Measurements from ENCODE around the gene RND3.

Gene RND3, protein sequence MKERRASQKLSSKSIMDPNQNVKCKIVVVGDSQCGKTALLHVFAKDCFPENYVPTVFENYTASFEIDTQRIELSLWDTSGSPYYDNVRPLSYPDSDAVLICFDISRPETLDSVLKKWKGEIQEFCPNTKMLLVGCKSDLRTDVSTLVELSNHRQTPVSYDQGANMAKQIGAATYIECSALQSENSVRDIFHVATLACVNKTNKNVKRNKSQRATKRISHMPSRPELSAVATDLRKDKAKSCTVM

DNA sequence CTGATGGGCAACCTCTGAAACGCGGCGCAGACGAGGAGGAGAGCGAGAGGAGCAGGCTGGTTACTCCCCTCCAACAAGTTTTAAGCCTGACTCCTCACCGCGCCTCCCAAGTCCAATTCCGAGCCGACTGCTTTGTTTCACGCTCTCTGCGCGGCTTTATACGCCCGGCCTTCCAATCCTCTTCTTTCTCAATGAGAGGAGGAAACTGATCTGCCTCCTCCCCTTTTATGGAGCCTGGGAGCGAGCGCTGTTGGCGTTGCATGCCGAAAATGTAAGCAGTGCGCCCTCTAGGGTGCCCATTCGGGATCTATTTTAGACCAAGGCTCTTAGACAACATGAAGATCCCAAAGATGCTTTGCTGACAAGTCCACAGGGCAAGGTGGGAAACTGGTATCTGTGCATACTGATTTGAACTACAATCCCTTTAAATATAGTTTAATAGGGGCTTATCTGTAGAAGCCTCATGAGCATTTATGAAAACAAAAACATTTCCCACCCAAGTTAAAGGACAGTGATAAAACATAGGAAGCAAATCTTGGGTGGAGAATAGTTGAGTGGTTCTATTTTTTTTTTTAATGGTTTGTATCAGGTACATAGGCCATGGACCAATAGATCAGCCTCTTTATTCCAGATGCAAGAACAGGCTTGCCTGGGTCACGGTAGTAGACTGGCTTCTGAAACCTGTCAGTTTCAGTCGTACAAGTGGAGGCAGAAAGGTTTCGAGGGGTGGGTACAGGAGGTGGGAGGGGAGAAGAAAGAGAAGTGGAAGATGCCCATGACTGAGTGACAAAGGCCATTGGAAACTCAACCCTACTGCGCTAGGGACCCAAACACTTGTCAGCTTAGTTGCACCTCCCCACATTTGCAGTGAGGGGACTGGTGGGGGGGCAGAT is at the start of gene RND3:
RND3 (minus strand) TSS at position 131 of the 893 bp plus-strand sequence. CDS start 250 bp downstream, outside the sequence.
- DNase-seq (ENCODE audit: low read depth) = no peak

DNA sequence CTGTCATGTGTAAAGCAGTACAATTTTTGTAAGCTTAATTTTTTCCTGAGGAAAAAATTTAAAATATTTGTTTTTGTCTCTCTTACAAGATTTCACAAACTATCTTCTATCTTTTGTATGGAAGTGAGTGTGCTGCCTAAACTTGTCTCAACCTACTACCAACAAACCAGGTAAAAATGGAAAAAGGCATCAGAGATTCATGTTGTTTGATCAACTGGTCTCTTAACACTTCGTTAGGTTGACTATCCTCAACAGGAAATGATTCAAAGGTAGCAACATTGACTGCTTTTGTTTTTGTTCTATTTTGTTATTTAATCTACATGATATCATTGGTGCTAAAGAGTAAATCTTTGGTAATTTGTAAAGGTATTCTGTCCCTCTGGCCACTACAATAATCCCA is 47.7 kb upstream of the RND3 start:
- DNase-seq (ENCODE audit: low read depth) = no peak

DNA sequence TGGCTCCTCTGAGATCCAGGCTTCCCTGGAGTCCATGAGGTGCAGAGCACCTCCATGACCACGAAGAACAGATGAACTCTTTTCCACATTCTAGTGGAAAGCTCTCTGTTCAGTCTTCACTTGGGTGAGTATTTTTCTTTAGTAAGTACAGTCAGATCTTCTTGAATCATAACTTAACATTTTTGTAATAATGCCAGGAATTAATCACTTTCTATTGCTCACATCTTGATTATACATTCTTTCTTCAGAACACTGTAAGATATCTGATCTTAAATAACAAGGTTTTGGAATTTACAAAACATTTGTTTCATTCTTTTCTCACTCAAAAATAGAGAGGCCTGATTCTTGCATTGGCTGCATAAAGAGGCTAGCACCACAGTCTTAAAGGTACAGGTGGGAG is 45.4 kb upstream of the RND3 start:
- no peak for DNase-seq (ENCODE audit: low read depth)

DNA sequence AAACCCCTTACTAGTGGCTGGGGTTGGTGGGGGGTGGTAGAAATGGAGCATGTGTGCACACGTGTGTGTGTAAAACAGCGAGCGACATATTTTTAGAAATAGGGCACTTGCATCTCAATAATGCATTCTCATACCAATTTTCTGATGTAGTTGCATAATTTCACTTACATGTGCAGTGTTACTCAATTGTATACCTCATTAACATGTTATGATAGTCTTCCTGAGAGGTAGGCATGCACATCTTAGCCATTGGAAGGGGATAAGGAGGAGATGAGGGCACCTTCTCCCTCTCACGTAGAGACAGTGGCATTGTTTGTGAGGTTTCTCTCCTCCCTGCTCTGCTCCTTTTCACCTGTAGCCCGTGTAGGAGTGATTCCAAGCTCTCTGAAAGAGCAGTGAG is 44.6 kb upstream of the RND3 start:
- DNase-seq (ENCODE audit: low read depth) = no peak

DNA sequence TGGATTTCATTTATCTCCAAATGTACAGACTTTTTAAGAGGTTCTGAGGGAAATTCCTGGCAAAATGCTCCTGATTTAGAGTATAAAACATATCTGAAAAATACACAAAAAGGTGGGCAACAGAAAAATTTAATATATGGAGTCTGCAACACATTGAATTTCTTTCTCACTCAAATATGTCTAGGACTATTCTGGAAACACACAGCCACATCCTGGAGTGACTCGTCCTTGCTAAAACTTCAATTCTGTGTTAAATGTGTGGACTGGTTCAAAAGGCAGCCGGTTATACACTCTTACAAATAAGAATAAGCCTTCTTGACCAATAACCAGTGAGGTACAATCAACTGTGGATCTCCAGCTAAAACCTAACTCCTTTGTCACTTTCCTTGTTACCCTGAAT is 44.1 kb upstream of the RND3 start:
- DNase-seq (ENCODE audit: low read depth) = no peak

DNA sequence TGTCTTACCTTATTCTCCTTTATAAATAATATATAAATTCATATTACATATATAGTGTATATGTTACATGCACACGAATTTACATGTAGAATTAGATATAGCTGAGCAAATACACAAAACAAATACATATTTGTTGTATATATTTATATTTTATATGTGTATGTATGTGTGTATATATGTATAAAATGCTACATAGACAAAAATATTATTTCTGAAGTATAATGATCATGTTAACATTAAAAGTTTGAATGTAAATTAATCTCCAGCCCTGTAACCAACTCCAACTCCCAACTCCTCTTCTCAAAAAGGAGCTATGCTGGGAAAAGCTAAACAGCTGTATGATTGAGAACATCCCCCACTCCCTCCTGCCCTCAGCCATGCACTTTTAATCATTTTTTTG is 42.7 kb upstream of the RND3 start:
- DNase-seq (ENCODE audit: low read depth) = no peak

DNA sequence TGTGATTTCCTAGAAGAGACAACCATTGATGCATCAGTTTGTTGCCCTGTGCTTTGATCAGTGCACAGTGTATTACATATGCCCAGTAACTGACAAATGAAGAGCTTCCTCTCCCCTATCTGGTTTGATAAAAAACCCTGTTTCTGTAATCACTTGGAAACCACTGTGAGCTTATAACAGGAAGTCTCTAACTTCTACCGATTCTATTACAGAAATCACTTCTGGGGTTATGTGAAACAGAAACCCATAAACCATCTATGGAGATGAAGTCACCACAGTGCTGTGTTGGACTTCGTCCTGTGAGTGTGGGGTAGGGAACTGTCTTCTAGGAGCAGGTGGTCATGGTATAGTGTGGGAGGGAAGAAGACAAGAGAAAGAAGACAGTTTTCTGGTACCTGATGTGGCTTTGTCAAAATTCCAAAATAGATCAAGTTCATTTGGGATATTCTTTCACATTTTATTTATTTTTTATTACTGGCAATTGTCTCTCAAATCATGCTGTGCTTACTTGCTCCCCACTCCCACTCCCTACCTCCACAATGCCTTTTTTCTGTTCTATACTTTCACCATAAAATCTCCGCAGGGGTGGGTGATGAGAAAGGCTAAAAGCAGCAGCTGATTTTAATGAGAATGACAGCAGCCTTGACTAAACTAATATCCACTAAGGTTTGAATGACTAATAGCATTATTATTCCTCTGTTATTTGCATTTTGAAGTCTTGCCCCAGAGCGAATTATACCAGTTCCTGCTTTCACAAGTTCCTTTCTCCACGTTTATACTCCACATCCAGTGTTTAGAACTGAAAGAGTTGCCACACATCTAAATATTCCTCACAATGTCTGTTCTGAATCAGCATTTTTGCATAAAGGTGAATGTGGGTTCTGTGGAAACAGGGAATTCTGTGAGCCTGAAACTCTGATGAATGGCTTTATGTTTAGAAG is 41.7 kb upstream of the RND3 start:
- DNase-seq (ENCODE audit: low read depth) = no peak

DNA sequence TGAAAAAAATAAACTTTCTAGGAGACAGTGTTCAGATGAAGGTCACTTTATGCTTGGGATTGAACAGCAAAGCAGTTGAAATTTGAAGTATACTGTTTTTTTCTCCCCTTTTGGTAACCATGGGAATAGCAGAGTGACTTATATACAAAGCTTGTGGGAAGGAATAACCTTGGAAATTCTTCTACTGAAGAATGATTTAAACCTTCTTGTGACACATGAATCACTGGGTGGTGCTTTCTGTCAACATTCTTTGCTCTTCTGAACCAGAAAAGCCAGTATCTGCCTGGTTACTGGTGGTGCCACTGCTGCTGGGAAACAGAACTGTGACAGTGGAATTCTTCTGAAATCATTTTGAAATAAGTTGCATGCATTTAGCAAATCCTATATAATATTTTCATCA is 39.4 kb upstream of the RND3 start:
- no peak for DNase-seq (ENCODE audit: low read depth)

DNA sequence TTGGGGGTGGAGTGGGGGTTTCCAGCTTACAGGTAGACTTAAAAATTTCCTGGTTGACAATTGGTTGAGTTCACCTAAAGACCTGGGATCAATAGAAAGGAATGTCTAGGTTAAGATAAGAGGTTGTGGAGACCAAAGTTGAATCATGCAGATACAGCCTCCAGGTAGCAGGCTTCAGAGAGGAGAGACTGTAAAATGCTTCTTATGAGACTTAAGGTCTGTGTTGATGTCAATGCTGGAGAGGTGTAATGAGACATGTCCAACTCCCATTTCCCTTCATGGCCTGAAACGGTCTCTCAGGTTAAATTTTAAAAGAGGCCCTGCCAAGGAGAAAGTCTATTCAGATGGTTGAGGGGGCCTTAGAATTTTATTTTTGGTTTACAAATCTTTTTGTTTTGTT is 38.5 kb upstream of the RND3 start:
- DNase-seq (ENCODE audit: low read depth) = no peak

DNA sequence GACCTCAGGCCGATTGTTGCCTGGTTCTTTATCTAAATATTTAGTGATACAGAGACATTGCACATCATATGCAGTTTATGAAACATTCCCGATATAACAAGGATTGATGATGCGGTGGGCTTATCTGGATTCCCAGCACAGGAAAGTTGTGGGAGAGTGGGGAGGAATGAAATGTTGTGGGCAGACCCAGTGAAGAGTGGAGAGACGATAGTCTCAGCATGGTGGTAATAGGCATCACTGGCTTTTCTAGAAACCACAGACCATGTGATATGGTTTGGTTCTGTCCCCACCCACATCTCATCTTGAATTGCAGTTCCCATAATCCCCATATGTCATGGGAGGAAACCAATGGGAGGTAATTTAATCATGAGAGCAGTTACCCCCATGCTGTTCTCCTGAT is 34.8 kb upstream of the RND3 start:
- no peak for DNase-seq (ENCODE audit: low read depth)

DNA sequence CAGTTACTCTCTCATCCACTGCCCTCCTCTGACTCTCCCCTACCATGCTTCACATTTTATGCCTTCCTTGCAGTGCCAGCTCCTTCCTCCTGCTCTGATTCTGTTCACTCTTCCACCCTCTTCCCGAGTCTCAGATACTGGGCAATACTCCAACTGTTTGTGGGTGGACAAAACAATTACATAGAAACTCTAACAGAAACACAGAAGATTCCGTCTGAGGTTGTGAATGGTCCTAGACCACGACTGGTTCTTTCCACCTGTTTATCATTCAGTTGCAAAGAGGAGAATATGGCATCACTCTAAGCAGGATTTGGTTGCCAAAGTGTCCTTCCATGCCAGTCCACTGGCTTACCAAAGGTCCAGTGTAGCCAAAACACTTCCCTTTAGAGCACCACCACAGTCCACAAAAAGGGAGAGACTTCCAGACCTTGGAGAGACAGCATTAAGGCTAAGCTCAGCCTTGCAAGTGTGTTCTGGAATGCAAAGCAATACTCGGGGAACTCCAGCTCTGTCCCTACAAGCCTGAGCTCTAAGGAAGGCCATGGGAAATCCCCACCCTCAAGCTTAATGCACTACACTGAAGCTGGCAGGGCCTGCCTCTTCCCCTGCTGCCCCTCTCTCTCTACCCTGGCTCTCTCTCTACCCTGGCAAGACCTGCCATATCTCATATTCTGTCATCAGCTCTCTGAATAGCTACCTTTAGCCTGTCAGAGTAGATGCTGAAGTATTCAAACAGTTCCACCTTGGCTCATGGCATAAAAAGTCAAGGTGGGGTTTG is 33.6 kb upstream of the RND3 start:
- DNase-seq (ENCODE audit: low read depth) = no peak

DNA sequence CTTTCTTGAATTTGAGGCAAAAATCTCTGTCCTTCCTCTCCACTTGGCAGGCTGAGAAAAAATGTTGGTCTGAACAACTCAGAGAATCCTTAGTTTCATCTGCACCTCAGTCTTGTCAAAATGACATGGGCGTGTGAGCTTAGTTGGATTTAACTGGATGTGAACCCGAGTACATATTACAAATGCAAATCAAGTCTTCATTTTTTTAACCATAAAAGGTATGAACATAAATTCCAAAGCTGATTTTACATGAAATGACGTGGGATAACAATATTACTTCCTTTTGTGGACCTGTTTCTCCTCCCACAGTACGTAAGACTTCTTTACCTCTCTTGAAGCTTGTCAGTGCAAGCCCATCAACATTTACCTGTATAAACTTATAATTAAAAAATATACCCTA is 32.6 kb upstream of the RND3 start:
- no peak for DNase-seq (ENCODE audit: low read depth)

DNA sequence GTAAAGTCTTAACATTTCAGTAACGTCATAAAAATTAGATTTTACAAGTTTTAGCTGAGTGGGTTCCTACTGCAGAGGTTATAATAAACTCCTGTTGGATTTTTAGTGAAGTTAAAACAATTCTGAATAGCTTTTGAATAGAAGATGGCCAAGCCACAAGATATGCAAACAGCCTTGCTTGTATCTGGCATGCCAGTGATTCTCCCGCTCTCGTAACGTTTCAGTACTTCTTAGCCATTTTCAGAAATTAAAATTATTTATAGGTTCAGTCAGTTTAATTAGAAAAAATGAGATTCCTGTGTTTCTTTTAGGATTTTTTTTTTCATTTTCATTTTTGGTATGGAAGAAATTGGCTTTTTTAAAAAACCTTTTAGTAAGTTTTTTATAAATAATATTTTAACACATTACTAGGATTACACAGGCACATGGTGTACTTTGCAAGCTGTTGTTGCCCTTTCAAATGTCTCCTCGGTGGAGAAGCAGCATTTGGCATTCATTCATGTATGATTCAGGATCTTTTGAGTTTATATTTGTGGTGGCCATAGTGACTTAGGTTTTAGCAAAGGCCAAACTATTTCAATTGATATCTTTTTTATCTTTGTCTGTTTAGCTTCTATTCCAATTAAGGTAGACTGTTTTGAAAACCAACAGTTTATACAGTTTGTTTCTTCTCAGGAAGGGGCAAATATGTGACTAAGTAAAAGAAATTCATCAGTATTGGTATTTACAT is 30.6 kb upstream of the RND3 start:
- DNase-seq (ENCODE audit: low read depth) = no peak

DNA sequence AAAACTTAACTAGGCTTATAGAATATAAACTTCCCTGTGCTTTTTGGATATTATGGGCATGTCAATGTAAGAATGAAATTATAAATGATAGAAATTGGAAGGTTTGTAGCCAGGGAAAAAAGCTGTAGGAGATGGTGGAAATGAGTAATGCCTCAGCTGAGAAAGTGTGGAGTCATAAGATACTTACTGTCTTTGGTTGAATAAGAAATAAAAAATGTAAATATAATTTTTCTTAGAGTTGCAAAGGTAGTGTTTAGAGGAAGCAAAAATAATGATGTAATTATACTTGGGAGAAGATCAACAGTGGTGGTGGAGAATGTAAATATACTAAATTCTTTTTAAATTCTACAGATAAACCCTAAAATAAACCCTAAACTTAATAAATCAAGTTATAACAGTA is 26.2 kb upstream of the RND3 start:
- DNase-seq (ENCODE audit: low read depth) = no peak

DNA sequence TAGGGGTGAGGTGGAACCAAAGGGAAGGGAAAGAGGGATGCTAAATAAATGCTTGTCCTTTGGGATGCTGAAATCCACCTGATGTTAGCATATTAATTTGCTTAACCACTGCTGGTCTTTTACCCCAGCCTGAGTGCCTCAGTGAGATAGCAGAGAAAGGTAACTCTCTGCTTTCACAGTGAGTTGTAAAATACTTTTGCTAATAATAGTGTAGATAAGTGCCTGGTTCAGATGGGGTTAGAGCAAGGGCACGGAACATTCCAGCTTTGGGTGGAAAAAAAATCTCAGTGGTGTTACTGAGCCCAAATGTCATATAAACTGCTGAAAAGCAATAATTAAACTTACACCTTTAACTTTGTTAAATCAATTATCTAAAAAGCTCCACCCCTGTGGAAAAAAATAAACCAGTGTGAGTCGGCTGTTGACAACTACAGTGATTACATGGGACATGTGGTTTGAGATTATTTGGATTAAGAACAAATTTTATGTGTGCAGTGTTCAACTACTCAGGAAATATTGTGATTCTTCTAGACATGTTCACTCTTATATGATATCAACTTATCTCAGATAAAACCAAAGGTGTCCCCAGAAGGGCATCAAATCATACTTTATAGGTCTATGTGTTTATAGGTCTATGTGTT is 21.1 kb upstream of the RND3 start:
- no peak for DNase-seq (ENCODE audit: low read depth)

DNA sequence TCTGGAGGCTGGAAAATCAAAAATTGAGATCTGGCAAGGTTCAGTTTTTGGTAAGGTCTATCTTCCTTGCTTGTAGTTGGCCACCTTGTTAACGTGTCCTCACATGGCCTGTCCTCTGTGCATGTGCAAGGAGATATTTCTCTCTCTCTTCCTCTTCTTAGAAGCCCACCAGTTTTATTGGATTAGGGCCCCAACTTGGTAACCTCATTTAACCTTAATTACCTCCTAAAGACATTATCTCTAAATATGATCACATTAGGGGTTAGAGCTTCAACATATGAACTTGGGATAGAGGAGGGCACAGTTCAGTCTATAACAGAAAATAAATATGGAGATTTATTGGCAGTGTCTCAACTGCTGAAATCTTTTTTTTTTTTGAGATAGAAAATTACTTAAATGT is 19.6 kb upstream of the RND3 start:
- DNase-seq (ENCODE audit: low read depth) = no peak

DNA sequence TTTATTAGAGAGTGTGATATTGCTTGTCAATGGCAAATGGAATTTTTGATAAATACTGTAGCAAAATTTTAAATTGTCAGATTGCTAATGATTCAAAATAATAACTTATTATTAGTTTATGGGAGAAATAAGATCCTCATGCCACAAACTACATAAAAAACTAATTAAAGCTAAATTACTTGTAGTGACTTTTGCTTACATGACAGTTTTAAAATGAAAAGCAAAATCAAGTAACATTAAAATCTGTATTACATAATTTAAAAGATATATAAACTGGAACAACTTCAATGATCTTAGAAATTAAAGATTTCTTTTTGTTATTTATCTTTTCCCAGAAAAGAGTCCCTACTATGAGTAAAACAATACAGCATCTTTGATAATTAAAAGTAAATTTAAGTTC is 17.7 kb upstream of the RND3 start:
- no peak for DNase-seq (ENCODE audit: low read depth)

DNA sequence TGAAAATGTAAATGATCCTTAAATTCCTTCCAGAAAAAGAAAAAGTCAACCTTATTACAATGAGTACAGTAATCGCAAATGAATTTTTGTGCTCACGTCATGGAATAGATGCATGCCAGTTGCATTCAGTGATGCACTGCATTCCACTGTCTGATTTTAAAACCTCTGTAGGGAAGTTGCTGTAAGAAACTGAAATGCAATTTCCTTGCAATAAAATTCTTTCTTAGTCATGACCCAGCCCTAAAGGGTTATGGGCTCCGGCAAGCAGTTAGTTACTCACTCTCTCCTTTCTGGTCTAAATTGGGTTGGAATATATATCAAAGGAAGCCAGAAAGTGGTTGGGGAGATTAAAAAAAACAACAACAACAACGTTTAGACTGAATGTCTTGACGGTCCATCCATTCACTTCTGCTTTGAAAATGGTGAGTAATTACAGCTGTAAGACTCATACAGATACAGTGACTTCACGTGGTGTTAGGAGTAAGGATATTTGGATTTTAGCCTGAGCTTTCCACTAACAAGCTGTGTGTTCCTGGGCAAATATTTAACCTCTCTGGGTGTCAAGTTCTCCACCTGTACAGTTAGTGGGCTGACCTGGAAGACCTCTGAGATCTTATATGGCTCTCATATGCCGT is 8.6 kb upstream of the RND3 start:
- DNase-seq (ENCODE audit: low read depth) = no peak

DNA sequence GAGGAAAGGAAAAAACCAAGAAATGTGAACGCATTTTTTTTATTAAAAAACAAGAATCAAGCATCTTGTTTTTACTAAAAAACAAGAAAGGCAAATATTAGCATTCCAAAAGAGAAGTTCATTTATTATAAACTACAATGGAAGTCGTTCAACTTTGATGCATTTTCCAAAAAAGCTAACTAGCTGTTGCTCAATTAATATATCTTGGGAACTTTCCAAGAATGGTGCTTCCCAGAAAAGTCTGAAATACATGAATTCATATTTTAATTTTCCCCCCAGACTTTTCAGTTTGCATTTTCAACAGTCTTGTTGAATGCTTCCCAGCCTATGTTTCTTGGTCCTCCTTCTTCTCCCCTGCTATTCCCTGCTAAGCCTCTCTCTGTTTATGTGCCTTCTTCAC is 7.5 kb upstream of the RND3 start:
- no peak for DNase-seq (ENCODE audit: low read depth)

All from T-helper 22 cell (primary cell).